Mucosa of rectum (tissue), 2 donors: ENCODE results near the gene SLF2.
"Not testable (repeated sequence)": the region's sequence is repeated elsewhere in the genome, so short reads cannot be mapped to it uniquely, and the experiment has no call there.

Experiments used
- H3K27ac ChIP-seq, 2 donors: one replicate each; pipeline ENCODE4 v1.7.0; 2013; ENCODE audit warnings: inconsistent platforms in 2 of 2, low read depth in 2 of 2, low read length in 2 of 2
- H3K27me3 ChIP-seq, 2 donors: one replicate each; pipeline ENCODE4 v1.7.0; 2013; ENCODE audit warnings: low read length in 2 of 2; ENCODE audit not compliant: control insufficient read depth in 2 of 2, insufficient read depth in 2 of 2
- H3K36me3 ChIP-seq, 2 donors: one replicate each; pipeline ENCODE4 v1.7.0; 2013; ENCODE audit warnings: low read length in 2 of 2; ENCODE audit not compliant: control insufficient read depth in 2 of 2, insufficient read depth in 2 of 2
- H3K4me1 ChIP-seq, 2 donors: one replicate each; pipeline ENCODE4 v1.7.0; 2013; ENCODE audit warnings: low read length in 2 of 2, mild to moderate bottlenecking in 1 of 2; ENCODE audit not compliant: control insufficient read depth in 2 of 2, insufficient read depth in 2 of 2
- H3K4me3 ChIP-seq, 2 donors: one replicate each; pipeline ENCODE4 v1.7.0; 2013; ENCODE audit warnings: low read length in 2 of 2
- H3K9ac ChIP-seq, 2 donors: one replicate each; pipeline ENCODE4 v1.7.0; 2013; ENCODE audit warnings: low read length in 2 of 2, low read depth in 1 of 2, mild to moderate bottlenecking in 1 of 2
- H3K9me3 ChIP-seq, 2 donors: one replicate each; pipeline ENCODE4 v1.7.0; 2013; ENCODE audit warnings: low read length in 2 of 2; ENCODE audit not compliant: control insufficient read depth in 2 of 2
- donor health status: healthy.
- donor health status: Normal muscosa, but diverticular disease.

The SLF2 gene

GRCh38 chr10:100879741-100880360 is 32.9 kb upstream of the SLF2 start:
- Histone ChIP-seq H3K9me3 (no peaks in the 10 kb centered on the region), H3K27me3 (no peaks in the 10 kb centered on the region), H3K36me3 (no peaks in the 10 kb centered on the region), H3K27ac (no peak overlapping the region), H3K4me1 (peaks cover 0 to 11% of the 10 kb centered on the region in 2 donors), H3K9ac (no peak overlapping the region), H3K4me3 (no peak overlapping the region)

GRCh38 chr10:100881556-100882213 is 31.1 kb upstream of the SLF2 start:
- Histone ChIP-seq H3K27ac (no peak overlapping the region), H3K9ac (no peak overlapping the region), H3K4me1 (peaks cover 0 to under 1% of the 10 kb centered on the region in 2 donors)

GRCh38 chr10:100882252-100882651 is 30.5 kb upstream of the SLF2 start:
- no peak overlapping the region for H3K4me3 ChIP-seq
- no peaks in the 10 kb centered on the region for H3K9me3 ChIP-seq
- H3K27me3 ChIP-seq: no peaks in the 10 kb centered on the region
- no peak overlapping the region for H3K27ac ChIP-seq
- H3K4me1 ChIP-seq: no peaks in the 10 kb centered on the region
- H3K36me3 ChIP-seq: no peaks in the 10 kb centered on the region
- no peak overlapping the region for H3K9ac ChIP-seq

More at GRCh38 chr10:100881556-100882213, 31.1 kb upstream of the SLF2 start:
- Histone ChIP-seq H3K27me3 (no peaks in the 10 kb centered on the region), H3K9me3 (no peaks in the 10 kb centered on the region), H3K4me3 (no peak overlapping the region), H3K36me3 (no peaks in the 10 kb centered on the region)

GRCh38 chr10:100882671-100883311 is 30.0 kb upstream of the SLF2 start:
- H3K4me3 ChIP-seq: no peak overlapping the region
- no peaks in the 10 kb centered on the region for H3K9me3 ChIP-seq
- H3K27me3 ChIP-seq: no peaks in the 10 kb centered on the region
- H3K4me1 ChIP-seq: no peaks in the 10 kb centered on the region
- H3K36me3 ChIP-seq: no peaks in the 10 kb centered on the region
- H3K9ac ChIP-seq: no peak overlapping the region
- no peak overlapping the region for H3K27ac ChIP-seq

GRCh38 chr10:100883312-100883821 is 29.4 kb upstream of the SLF2 start:
- Histone ChIP-seq H3K27me3 (no peaks in the 10 kb centered on the region), H3K36me3 (no peaks in the 10 kb centered on the region), H3K4me1 (no peaks in the 10 kb centered on the region), H3K9me3 (no peaks in the 10 kb centered on the region), H3K27ac (no peak overlapping the region), H3K4me3 (no peak overlapping the region), H3K9ac (no peak overlapping the region)

GRCh38 chr10:100885611-100886010 is 27.2 kb upstream of the SLF2 start:
- H3K4me1 ChIP-seq, H3K36me3 ChIP-seq, H3K9ac ChIP-seq, H3K27me3 ChIP-seq, H3K4me3 ChIP-seq, H3K9me3 ChIP-seq, H3K27ac ChIP-seq: not testable (repeated sequence)

GRCh38 chr10:100886091-100886490 is 26.7 kb upstream of the SLF2 start:
- Histone ChIP-seq H3K9ac (no peak overlapping the region), H3K27me3 (no peaks in the 10 kb centered on the region), H3K36me3 (no peaks in the 10 kb centered on the region), H3K4me3 (no peak overlapping the region), H3K4me1 (no peaks in the 10 kb centered on the region), H3K27ac (no peak overlapping the region), H3K9me3 (no peaks in the 10 kb centered on the region)

- H3K4me1 ChIP-seq: no peaks in the 10 kb centered on the region
- no peaks in the 10 kb centered on the region for H3K27me3 ChIP-seq
- no peaks in the 10 kb centered on the region for H3K36me3 ChIP-seq
- H3K4me3 ChIP-seq: no peak overlapping the region
- H3K27ac ChIP-seq: no peak overlapping the region
- no peaks in the 10 kb centered on the region for H3K9me3 ChIP-seq
- H3K9ac ChIP-seq: no peak overlapping the region
These were observed 26.2 kb upstream of the SLF2 start for GRCh38 chr10:100886521-100886920.

GRCh38 chr10:100886963-100887362 is 25.8 kb upstream of the SLF2 start:
- no peak overlapping the region for H3K27ac ChIP-seq
- H3K27me3 ChIP-seq: no peaks in the 10 kb centered on the region
- H3K9me3 ChIP-seq: no peaks in the 10 kb centered on the region
- no peak overlapping the region for H3K4me3 ChIP-seq
- H3K4me1 ChIP-seq: no peaks in the 10 kb centered on the region
- H3K36me3 ChIP-seq: no peaks in the 10 kb centered on the region
- no peak overlapping the region for H3K9ac ChIP-seq

- H3K36me3 ChIP-seq: no peaks in the 10 kb centered on the region
- no peaks in the 10 kb centered on the region for H3K27me3 ChIP-seq
- H3K4me1 ChIP-seq: no peaks in the 10 kb centered on the region
- no peaks in the 10 kb centered on the region for H3K9me3 ChIP-seq
- H3K4me3 ChIP-seq: no peak overlapping the region
- H3K27ac ChIP-seq: no peak overlapping the region
- H3K9ac ChIP-seq: no peak overlapping the region
These were observed 24.9 kb upstream of the SLF2 start for GRCh38 chr10:100887761-100888296.
